SKM-1 treated with dmso at 0.1 percent for 144 hours (cell line): ENCODE measurements around the gene AHNAK.
"Not testable (repeated sequence)": the region's sequence is repeated elsewhere in the genome, so short reads cannot be mapped to it uniquely, and the experiment has no call there.

Experiments used
- DNase-seq: peaks from one replicate; lab custom pipeline; 2025; ENCODE audit not compliant: unreplicated experiment; lab: John Stamatoyannopoulos, UW

Gene AHNAK

GRCh38 chr11:62461740-62462507, 84.7 kb downstream of the AHNAK start:
- no peak for DNase-seq

DNA sequence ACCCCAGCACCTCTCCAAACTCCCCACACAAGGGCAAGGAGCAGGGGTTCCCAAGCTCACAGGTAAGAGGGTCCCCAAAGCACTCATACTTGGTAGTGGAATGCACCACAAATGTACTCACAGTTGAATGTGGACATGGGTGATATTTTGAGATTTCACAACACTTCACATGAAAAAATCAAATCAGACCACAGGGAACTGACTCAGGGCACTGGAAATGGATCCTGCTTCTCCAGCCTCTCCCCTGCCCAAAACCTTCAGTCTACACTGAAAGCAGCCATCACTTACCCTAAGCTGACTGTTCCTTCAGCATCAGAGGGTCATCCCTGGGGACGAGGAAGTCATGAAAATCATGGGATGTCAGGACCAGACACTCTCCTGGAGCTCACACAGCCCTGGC, 87.5 kb downstream of the AHNAK start:
- DNase-seq: no peak

DNA sequence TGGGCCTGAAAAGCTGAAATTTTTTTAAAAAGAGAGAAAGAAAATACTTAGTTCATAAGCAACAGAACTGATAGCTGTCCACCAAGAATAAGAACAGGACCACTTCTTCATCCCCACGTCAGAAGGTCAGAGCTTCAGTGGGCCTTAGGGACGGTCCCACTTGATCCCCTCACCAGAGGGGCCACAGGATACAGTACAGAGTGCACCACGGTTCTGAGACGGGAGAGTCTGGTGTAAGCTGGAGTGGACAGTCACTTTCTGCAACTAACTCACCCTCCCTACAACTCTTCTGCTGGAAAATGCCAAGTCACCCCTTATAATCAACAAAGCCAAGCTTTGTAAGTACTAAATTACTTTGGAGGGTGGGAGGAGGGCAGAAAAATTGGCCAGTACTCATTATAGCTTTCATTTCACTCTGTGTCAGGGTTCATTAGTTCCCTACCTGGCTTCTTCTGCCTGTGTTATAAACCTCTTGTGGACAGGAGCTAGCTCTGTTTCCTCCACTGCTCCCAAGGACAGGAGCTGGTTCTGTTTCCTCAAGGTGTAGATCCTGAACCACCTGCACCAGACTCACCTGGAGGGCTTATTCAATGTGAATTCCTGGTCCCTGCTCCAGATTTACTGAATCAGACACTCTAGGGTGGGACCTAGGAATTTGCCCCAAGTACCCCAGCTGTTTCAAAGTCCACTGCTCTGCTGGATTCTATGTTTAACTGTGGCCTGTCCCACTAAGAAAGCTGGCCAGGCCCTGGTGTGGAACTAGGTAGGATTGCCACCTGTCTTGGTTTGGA, 88.2 kb downstream of the AHNAK start:
- DNase-seq: no peak

- no peak for DNase-seq
Observed at GRCh38 chr11:62457478-62457877, 89.1 kb downstream of the AHNAK start.

DNA sequence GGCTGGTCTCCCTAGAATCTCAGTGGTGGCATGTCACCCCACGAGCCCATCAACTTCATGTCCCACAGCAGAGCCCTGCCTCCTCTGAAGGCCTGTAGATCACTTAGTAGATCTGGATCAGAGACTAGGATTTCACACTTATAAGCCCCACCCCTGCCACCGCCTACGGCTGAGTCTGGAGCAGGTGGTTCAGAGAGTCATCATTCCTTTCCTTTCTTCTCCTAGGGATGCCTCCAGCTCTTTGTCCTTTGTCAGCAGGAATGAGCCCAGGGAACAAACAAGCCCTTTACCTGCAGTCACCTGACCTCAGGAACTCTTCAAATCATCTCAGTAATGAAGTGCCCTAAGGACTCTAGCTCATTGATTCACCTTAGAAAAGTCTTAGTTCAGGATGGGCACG, 90.0 kb downstream of the AHNAK start:
- no peak for DNase-seq

GRCh38 chr11:62452839-62453468, 93.7 kb downstream of the AHNAK start:
- DNase-seq: no peak

DNA sequence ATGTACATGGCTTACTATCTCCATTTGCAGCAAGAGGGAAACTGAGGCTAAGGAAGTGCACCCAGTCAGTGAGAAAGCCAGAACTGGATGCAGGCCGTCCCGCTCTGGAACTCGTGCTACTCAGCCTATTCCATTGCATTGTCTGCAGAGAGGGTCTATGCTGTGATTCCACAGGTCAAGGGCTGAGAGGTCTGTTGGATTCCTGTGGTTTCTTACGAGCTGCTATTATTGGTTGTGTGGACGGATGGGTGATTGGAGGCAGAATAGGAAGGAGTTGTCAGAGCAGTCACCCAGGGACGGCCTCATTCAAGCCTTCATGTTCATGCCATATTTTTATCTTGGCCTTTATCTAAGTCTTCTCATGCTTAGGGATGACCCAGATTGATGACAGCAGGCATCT, 94.3 kb downstream of the AHNAK start:
- no peak for DNase-seq

GRCh38 chr11:62451241-62451621, 95.4 kb downstream of the AHNAK start:
- no peak for DNase-seq

GRCh38 chr11:62450543-62451240, 95.9 kb downstream of the AHNAK start:
- DNase-seq: no peak

GRCh38 chr11:62449912-62450311, 96.7 kb downstream of the AHNAK start:
- not testable (repeated sequence) for DNase-seq

GRCh38 chr11:62449451-62449851, 97.2 kb downstream of the AHNAK start:
- no peak for DNase-seq

DNA sequence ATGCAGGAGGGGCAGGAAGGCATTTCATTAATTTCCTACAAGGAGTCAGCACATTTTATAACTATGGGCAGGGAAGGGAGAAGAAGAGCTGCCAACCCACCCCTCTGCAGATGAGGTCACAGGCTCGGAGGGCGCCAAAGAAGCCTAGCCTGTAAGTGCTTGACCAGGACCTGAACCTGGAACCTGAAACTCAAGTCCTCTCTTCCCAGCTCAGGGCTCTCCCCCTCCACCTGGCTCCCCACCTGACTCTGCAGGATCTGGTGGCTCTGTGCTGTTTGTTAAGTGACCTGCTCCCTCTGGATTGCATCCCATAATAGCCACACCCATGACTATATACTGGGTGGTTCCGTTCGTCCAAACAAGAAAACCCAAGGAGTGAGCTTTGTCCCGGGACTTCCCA, 100.5 kb downstream of the AHNAK start:
- no peak for DNase-seq

- no peak for DNase-seq
Observed at GRCh38 chr11:62445314-62445740, 101.3 kb downstream of the AHNAK start.

GRCh38 chr11:62444835-62445234, 101.8 kb downstream of the AHNAK start:
- DNase-seq: no peak

DNA sequence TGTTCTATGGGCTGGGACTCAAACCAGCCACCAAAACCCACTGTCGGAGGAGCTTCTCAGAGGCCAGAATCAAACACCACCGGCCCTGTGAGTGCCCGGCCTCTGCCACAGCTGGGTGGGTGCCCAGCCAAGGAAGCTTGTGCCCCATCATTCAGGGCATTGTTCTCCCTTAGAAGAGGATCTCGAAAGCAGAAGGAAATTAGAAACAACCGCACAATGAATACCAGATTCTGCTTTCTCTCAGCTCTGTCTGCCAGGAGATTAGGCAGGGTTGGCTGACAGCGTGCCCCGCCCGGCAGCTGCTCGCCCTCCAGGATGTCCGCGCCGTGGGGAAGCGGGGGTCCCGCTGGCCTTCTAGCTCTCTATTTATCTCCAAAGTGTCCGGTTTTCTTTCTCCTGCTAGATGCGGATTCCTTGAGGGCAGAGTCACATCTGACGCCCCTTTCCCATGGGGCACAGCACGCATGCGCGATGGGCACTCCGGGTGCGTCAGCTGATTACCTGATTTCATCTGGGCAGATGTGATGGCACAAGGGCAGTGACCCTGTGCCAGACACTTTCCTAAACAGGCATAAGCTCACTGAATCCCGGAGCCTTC, 102.3 kb downstream of the AHNAK start:
- DNase-seq: peak; percentile 56

DNA sequence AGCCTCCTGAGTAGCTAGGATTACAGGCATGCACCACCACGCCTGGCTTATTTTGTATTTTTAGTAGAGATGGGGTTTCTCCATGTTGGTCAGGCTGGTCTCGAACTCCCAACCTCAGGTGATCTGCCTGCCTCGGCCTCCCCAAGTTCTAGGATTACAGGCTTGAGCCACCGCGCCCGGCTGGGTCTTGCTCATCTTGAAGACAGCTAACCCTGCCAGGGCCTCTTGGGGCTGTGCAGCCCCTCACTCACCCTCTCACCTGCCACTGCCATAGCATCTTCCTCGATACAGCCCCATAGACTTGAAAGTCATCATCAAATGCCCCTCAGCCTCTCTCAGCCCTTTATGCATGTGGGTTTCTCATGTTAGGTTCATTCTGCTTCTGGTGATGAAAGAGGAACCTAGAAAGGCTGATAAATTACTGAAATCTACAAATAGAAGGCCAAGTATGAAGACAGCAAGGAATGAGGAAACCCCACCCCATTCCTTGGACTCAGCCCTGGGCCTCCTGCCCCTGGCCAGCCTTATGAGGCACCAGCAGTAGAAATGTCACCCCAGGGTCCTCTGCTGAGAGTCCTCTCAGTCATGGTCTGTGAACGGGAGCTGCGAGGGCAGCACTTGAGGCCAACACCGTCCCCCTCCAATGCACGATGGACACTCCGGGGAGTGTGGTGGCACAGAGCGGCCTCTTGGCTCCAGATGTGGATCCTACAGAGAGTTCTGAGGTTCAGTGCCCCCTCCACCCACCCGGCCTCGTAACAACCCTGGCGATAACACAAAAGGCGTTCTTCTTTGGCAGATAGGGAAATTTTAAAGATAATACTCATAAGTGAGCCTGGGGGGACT, 103.0 kb downstream of the AHNAK start:
- DNase-seq: peak; percentile 10

GRCh38 chr11:62439785-62440602, 106.6 kb downstream of the AHNAK start:
- DNase-seq: no peak

DNA sequence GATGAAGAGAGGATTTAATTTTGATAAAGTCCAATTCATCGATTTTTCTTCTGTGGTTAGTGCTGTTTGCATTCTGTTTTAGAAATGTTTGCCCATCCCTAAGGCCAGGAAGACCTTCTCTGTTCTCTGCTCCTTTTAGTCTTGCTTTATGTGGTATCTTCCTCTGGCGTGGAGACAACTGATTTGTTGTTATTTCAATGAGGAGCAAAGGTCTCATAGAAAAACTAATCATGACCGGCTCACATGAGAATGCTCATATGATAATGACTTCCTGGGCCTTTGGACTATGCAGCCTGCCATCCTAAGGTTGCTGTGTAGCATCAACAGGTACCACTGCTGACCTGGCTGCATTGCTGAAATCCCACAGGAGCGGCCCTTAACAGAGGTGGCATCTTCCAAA, 108.0 kb downstream of the AHNAK start:
- no peak for DNase-seq

GRCh38 chr11:62437616-62438015, 109.0 kb downstream of the AHNAK start:
- DNase-seq: no peak
